HepG2 (cell line): ENCODE data around the gene FAM76A. TPM values are rescaled to one million over a fixed set of nuclear protein-coding genes. Genes with fewer than 3 reads are reported as not detected.

Experiments used
- ATF7 ChIP-seq, 2 experiments: fragments of 450-650 bp in 1 of 2; sonication (generic) in 1 of 2; formaldehyde crosslinking in 1 of 2; IDR thresholded peaks; 2 replicates each; pipeline versions ENCODE4 v1.4.0 to v1.6.1; 2016 to 2020; ENCODE audit warnings: antibody characterized with exemption in 1 of 2, mild to moderate bottlenecking in 1 of 2, missing genetic modification reagents in 1 of 2
- BCL6 ChIP-seq: IDR thresholded peaks from 2 replicates; pipeline ENCODE4 v1.6.1; 2016; ENCODE audit warnings: missing genetic modification reagents, missing compliant biosample characterization
- GATAD2A ChIP-seq: IDR thresholded peaks from 2 replicates; pipeline ENCODE4 v1.6.1; 2016
- HNRNPK ChIP-seq: fragments of 200-400 bp; formaldehyde crosslinking; IDR thresholded peaks from 2 replicates; pipeline ENCODE4 v1.6.1; 2018; ENCODE audit warnings: low read length, low read depth, moderate library complexity, mild to moderate bottlenecking; ENCODE audit not compliant: poor library complexity, severe bottlenecking
- ISX ChIP-seq: sonication (generic); formaldehyde crosslinking; conservative IDR thresholded peaks from 2 replicates; pipeline ENCODE4 v1.5.0; 2020; ENCODE audit warnings: missing genetic modification reagents
- KDM5A ChIP-seq: fragments of 200-600 bp; sonication (generic); IDR thresholded peaks from 2 replicates; pipeline ENCODE4 v1.7.0; 2018; ENCODE audit warnings: antibody characterized with exemption, mild to moderate bottlenecking, low read length, borderline replicate concordance
- LCORL ChIP-seq, 2 experiments: fragments of 450-650 bp in 1 of 2; sonication (generic) in 1 of 2; formaldehyde crosslinking in 1 of 2; IDR thresholded peaks; 2 replicates each; pipeline versions ENCODE4 v1.5.0 to v1.6.1; 2017 to 2020; ENCODE audit warnings: antibody characterized with exemption in 1 of 2, missing genetic modification reagents in 1 of 2
- POGZ ChIP-seq: sonication (generic); formaldehyde crosslinking; IDR thresholded peaks from 2 replicates; pipeline ENCODE4 v1.4.0; 2020; ENCODE audit warnings: mild to moderate bottlenecking, missing genetic modification reagents
- RBFOX2 ChIP-seq: fragments of 200-400 bp; formaldehyde crosslinking; IDR thresholded peaks from 2 replicates; pipeline ENCODE4 v1.6.1; 2017; ENCODE audit warnings: low read depth, mild to moderate bottlenecking, low read length
- REPIN1 ChIP-seq: sonication (generic); formaldehyde crosslinking; IDR thresholded peaks from 2 replicates; pipeline ENCODE4 v1.8.0; 2022; ENCODE audit warnings: missing genetic modification reagents, low read depth, mild to moderate bottlenecking, borderline replicate concordance
- SMAD9 ChIP-seq: sonication (generic); formaldehyde crosslinking; IDR thresholded peaks from 2 replicates; pipeline ENCODE4 v1.5.1; 2020; ENCODE audit warnings: mild to moderate bottlenecking, missing genetic modification reagents
- SPEN ChIP-seq: sonication (generic); formaldehyde crosslinking; IDR thresholded peaks from 2 replicates; pipeline ENCODE4 v1.5.1; 2020; ENCODE audit warnings: low read depth, mild to moderate bottlenecking, missing genetic modification reagents
- TEAD3 ChIP-seq: optimal IDR thresholded peaks from 2 replicates; pipeline ENCODE3; 2016; ENCODE audit warnings: borderline replicate concordance
- ZMYM4 ChIP-seq: sonication (generic); formaldehyde crosslinking; IDR thresholded peaks from 2 replicates; pipeline ENCODE4 v1.8.1; 2023; ENCODE audit warnings: mild to moderate bottlenecking, missing genetic modification reagents
- ZNF180 ChIP-seq: sonication (generic); formaldehyde crosslinking; IDR thresholded peaks from 2 replicates; pipeline ENCODE4 v1.4.0; 2020; ENCODE audit warnings: low read depth, missing genetic modification reagents, borderline replicate concordance
- ZNF274 ChIP-seq: sonication (generic); formaldehyde crosslinking; IDR thresholded peaks from 2 replicates; pipeline ENCODE4 v1.5.1; 2020; ENCODE audit warnings: mild to moderate bottlenecking, missing genetic modification reagents
- ZNF768 ChIP-seq: sonication (generic); formaldehyde crosslinking; IDR thresholded peaks from 2 replicates; pipeline ENCODE4 v1.4.0; 2020; ENCODE audit warnings: missing genetic modification reagents
- ZNF772 ChIP-seq: sonication (generic); formaldehyde crosslinking; IDR thresholded peaks from 2 replicates; pipeline ENCODE4 v1.5.0; 2020; ENCODE audit warnings: mild to moderate bottlenecking, missing genetic modification reagents
- polyA plus RNA-seq, 8 experiments: library from polyadenylated mRNA; depleted of rRNA in 3 of 8; stranded (reverse) in 7 of 8; unstranded in 1 of 8; fragments of >200 nt; fragmentation: Illumina TruSeq in 4 of 8; extraction: Trizol in 4 of 8; gene quantifications; 2 replicates each; pipeline versions ENCODE4 v1.2.1 to v1.2.3, GENCODE V29; 2011 to 2016; ENCODE audit warnings: low read depth in 4 of 8, missing spikeins in 1 of 8, mixed read lengths in 1 of 8; ENCODE audit not compliant: insufficient read depth in 1 of 8
- total RNA-seq, 5 experiments: library from RNA; depleted of rRNA; stranded (reverse); fragments of >200 nt; fragmentation: Illumina TruSeq; extraction: Trizol; gene quantifications; 2 replicates each; pipeline ENCODE4 v1.2.3, GENCODE V29; 2016; ENCODE audit warnings: low read depth in 1 of 5
- TF ChIP-seq, protein P1 (sequence below): sonication (generic); formaldehyde crosslinking; IDR thresholded peaks from 2 replicates; pipeline ENCODE4 v1.4.0; 2020; ENCODE audit warnings: missing genetic modification reagents
- TF ChIP-seq, protein P2 (sequence below): sonication (generic); formaldehyde crosslinking; IDR thresholded peaks from 2 replicates; pipeline ENCODE4 v1.8.0; 2022; ENCODE audit warnings: low read depth, missing genetic modification reagents
- TF ChIP-seq, protein P3 (sequence below): sonication (generic); formaldehyde crosslinking; IDR thresholded peaks from 2 replicates; pipeline ENCODE4 v1.4.0; 2020; ENCODE audit warnings: missing genetic modification reagents, mild to moderate bottlenecking, borderline replicate concordance
- TF ChIP-seq, protein P4 (sequence below): IDR thresholded peaks from 2 replicates; pipeline ENCODE4 v1.6.1; 2016; ENCODE audit warnings: missing compliant biosample characterization, missing genetic modification reagents, borderline replicate concordance

Gene FAM76A
- total and polyA plus RNA-seq, 2 of the 13 experiments (the other 11 are each of a cell fraction or from before 2014, with no cell fraction given): 4.2 to 15.7 TPM

DNA sequence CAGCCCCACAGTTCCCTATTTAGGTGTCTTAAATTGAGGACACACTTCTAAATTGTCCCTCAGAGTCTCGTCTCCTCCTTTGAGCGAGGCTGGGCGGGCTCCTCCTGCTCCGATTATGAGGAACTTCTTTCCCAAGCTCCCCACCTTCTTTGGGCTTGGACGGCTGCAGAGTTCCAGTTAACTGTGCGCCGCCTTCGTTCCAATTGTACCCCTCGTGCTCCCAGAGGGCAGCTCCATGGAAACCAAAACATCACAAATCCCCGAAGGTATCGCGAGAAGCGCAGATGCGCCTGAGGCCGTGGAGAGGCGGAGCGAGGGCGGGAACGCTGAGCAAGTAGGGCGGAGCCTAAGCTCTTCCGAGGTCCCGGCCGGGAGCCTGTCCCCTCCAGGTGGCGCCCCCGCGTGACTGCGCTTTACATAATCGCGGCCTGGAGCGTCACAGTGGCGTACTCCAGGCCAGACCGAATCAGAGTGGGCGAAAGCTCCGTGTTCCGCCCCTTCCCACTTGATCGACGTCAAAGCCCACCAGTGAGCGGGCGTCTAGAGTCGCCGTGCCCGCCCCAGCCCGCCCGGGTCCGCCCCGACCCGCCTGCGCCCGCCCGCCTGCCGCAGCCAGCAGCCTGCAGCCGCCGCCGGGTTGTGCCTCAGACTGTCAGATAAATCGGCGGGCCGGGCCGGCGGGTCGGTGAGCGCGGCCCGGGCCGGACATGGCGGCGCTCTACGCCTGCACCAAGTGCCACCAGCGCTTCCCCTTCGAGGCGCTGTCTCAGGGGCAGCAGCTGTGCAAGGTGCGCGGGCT, at the start of gene FAM76A (continued):
- no peak for TF ChIP-seq KDM5A
- peak; percentile 81 for TF ChIP-seq POGZ (CRISPR knock-in tag)
- peak; percentile 18; the same call in 1 of the 2 replicates for TF ChIP-seq BCL6 (CRISPR knock-in tag)
- TF ChIP-seq, protein P1, sequence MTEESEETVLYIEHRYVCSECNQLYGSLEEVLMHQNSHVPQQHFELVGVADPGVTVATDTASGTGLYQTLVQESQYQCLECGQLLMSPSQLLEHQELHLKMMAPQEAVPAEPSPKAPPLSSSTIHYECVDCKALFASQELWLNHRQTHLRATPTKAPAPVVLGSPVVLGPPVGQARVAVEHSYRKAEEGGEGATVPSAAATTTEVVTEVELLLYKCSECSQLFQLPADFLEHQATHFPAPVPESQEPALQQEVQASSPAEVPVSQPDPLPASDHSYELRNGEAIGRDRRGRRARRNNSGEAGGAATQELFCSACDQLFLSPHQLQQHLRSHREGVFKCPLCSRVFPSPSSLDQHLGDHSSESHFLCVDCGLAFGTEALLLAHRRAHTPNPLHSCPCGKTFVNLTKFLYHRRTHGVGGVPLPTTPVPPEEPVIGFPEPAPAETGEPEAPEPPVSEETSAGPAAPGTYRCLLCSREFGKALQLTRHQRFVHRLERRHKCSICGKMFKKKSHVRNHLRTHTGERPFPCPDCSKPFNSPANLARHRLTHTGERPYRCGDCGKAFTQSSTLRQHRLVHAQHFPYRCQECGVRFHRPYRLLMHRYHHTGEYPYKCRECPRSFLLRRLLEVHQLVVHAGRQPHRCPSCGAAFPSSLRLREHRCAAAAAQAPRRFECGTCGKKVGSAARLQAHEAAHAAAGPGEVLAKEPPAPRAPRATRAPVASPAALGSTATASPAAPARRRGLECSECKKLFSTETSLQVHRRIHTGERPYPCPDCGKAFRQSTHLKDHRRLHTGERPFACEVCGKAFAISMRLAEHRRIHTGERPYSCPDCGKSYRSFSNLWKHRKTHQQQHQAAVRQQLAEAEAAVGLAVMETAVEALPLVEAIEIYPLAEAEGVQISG (CRISPR knock-in tag): peak; percentile 68
- no peak for TF ChIP-seq SMAD9
- TF ChIP-seq ZNF274: peak; percentile 48
- peak; percentile 43; the same call in 1 of the 2 replicates for TF ChIP-seq REPIN1 (CRISPR knock-in tag)
- TF ChIP-seq ZNF772 (CRISPR knock-in tag): peak; percentile 44; the same call in 1 of the 2 replicates
- peak; percentile 63 for TF ChIP-seq TEAD3
- TF ChIP-seq, protein P2, sequence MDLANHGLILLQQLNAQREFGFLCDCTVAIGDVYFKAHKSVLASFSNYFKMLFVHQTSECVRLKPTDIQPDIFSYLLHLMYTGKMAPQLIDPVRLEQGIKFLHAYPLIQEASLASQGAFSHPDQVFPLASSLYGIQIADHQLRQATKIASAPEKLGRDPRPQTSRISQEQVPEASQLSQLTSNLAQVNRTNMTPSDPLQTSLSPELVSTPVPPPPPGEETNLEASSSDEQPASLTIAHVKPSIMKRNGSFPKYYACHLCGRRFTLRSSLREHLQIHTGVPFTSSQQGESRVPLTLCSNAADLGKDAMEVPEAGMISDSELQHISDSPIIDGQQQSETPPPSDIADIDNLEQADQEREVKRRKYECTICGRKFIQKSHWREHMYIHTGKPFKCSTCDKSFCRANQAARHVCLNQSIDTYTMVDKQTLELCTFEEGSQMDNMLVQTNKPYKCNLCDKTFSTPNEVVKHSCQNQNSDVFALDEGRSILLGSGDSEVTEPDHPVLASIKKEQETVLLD (CRISPR knock-in tag): peak; percentile 49; the same call in 1 of the 2 replicates
- TF ChIP-seq, protein P3, sequence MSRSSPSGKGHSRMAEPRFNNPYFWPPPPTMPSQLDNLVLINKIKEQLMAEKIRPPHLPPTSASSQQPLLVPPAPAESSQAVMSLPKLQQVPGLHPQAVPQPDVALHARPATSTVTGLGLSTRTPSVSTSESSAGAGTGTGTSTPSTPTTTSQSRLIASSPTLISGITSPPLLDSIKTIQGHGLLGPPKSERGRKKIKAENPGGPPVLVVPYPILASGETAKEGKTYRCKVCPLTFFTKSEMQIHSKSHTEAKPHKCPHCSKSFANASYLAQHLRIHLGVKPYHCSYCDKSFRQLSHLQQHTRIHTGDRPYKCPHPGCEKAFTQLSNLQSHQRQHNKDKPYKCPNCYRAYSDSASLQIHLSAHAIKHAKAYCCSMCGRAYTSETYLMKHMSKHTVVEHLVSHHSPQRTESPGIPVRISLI (CRISPR knock-in tag): no peak
- TF ChIP-seq ZNF768 (CRISPR knock-in tag): peak; percentile 42
- peak; percentile 95 for TF ChIP-seq ZMYM4 (CRISPR knock-in tag)
- no peak for TF ChIP-seq LCORL (IDR thresholded peaks at IDR 0.05)
- TF ChIP-seq LCORL (CRISPR knock-in tag; IDR thresholded peaks at IDR 0.05): no peak; the same call in 1 of the 2 replicates
- TF ChIP-seq ZNF180 (CRISPR knock-in tag): no peak
- TF ChIP-seq RBFOX2: peak; percentile 78
- peak; percentile 48; the same call in 1 of the 2 replicates for TF ChIP-seq SPEN
- no peak for TF ChIP-seq HNRNPK
- no peak for TF ChIP-seq ATF7 (IDR thresholded peaks at IDR 0.05)
- TF ChIP-seq ATF7 (CRISPR knock-in tag; IDR thresholded peaks at IDR 0.05): no peak; the same call in 1 of the 2 replicates
- TF ChIP-seq GATAD2A (CRISPR knock-in tag): peak; percentile 49
- TF ChIP-seq, protein P4, sequence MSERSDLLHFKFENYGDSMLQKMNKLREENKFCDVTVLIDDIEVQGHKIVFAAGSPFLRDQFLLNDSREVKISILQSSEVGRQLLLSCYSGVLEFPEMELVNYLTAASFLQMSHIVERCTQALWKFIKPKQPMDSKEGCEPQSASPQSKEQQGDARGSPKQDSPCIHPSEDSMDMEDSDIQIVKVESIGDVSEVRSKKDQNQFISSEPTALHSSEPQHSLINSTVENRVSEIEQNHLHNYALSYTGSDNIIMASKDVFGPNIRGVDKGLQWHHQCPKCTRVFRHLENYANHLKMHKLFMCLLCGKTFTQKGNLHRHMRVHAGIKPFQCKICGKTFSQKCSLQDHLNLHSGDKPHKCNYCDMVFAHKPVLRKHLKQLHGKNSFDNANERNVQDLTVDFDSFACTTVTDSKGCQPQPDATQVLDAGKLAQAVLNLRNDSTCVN (CRISPR knock-in tag): no peak; the same call in 1 of the 2 replicates
- TF ChIP-seq ISX (CRISPR knock-in tag): peak; percentile 54; the same call in 1 of the 2 replicates
